ENCODE measurements around the gene FZD1. TPM values are rescaled to one million over a fixed set of nuclear protein-coding genes. Genes with fewer than 3 reads are reported as not detected.

FZD1 gene
- total and polyA plus RNA-seq, 2 experiments from 2014 or later = 0.34 to 1.4 TPM

GRCh38 chr7:91314591-91315323, 50.5 kb downstream of the FZD1 start:
- Mint-ChIP-seq H3K27me3 (ENCODE audit: insufficient read depth, low read depth, poor library complexity) (no peaks in the 10 kb centered on the region), H3K27ac (no peak overlapping the region), H3K4me1 (peaks cover 3% of the 10 kb centered on the region; the same call in 1 of the 3 replicates), H3K36me3 (ENCODE audit: low read depth) (no peaks in the 10 kb centered on the region), H3K9me3 (no peaks in the 10 kb centered on the region), H3K4me3 (no peak overlapping the region)
- Histone ChIP-seq H4K20me1 (replicated peaks; ENCODE audit: insufficient read depth) (no peaks in the 10 kb centered on the region), H3K4me3 (no peak overlapping the region), H3F3A (replicated peaks; ENCODE audit: low read depth) (no peaks in the 10 kb centered on the region), H2AFZ (no peak overlapping the region), H3K36me3 (ENCODE audit: insufficient read depth) (no peaks in the 10 kb centered on the region), H3K27me3 (ENCODE audit: insufficient read depth) (no peaks in the 10 kb centered on the region), H3K9me2 (ENCODE audit: insufficient read depth) (no peaks in the 10 kb centered on the region), H3K4me1 (ENCODE audit: insufficient read depth) (no peaks in the 10 kb centered on the region), H3K4me2 (no peak overlapping the region), H3K27ac (ENCODE audit: low read depth) (no peak overlapping the region), H3K79me2 (replicated peaks; ENCODE audit: insufficient read depth) (no peaks in the 10 kb centered on the region)
- TF ChIP-seq EZH2phosphoT487 (IDR thresholded peaks at IDR 0.05; ENCODE audit: unreplicated experiment) (no peak), ZNF331 (CRISPR knock-in tag; IDR thresholded peaks at IDR 0.05; ENCODE audit: low read depth) (no peak), ZNF114 (CRISPR knock-in tag; IDR thresholded peaks at IDR 0.05) (no peak), POLR2AphosphoS5 (IDR thresholded peaks at IDR 0.05; ENCODE audit: low read depth) (no peak), ZNF462 (CRISPR knock-in tag; IDR thresholded peaks at IDR 0.05) (no peak), NANOG (IDR thresholded peaks at IDR 0.05; ENCODE audit: borderline replicate concordance) (no peak), STAT1 (IDR thresholded peaks at IDR 0.05; ENCODE audit: unreplicated experiment) (no peak), JUNB (IDR thresholded peaks at IDR 0.05; ENCODE audit: unreplicated experiment) (no peak)
- DNase-seq (ENCODE audit: low spot score) (no peak), ATAC-seq (no peak)
